ENCODE data around the gene TTC33.

TTC33 gene

DNA sequence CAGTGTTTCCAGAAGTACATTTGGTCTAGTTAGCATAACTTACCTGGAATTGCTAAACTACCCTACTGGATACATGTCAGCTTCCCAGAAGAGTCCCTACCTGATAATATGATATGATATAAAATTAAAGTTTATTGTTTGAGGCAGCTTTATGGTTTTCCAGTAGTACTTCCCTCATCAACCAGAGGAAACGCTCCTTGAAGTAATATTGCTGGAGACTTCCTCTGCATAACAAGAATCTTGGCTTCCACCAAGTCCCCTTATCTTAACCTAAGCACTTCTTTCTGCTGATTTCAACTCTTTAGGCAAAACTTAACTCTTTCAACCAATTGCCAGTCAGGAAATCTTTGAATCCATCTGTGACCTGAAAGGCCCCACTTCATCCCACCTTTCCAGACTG, 290.3 kb downstream of the TTC33 start:
- DNase-seq: no peak

DNA sequence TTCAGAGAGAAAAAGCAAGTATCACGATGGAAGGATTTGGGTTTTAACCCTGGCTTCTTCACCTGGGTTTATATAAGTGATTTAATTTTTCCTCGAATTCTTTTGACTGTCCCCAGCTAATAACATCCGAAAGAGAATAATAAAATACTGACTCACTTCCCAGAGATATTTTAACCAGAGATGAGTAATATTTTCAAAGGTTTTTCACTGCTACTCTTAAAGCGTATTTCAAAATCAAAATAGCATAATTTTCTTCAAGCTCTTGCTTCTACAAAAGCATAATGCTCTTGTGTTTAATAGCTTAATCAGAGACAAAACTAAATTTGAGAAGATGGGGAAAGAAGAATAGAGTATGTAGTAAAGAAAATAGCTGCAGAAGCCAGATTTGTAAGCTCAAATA, 291.2 kb downstream of the TTC33 start:
- no peak for DNase-seq

Data from stimulated activated CD8-positive, alpha-beta memory T cell treated with anti-CD3 and anti-CD28 coated beads, Interleukin-4, amount 100 ng/mL, for 48 hours (primary cell).